Cardiac fibroblast (primary cell): Measurements from ENCODE around the gene ARRDC1.

ENCODE experiments used
- DNase-seq, 2 donors: peaks; one replicate each; pipeline versions ENCODE4 v3.0.0 to v3.0.0-alpha.2; 2010; ENCODE audit warnings: low read depth in 2 of 2
- H3K4me3 ChIP-seq, 2 donors: replicated peaks in 1 of 2; 1 replicate in 1 of 2; 2 replicates in 1 of 2; pipeline ENCODE4 v1.5.1; 2011; ENCODE audit warnings: low read depth in 2 of 2, low read length in 2 of 2, mild to moderate bottlenecking in 2 of 2, moderate library complexity in 1 of 2
- TF ChIP-seq, protein P1 (sequence below): IDR thresholded peaks from one replicate; pipeline ENCODE4 v1.5.1; 2011; ENCODE audit warnings: low read depth, mild to moderate bottlenecking, low read length, inconsistent platforms

The ARRDC1 gene

DNA sequence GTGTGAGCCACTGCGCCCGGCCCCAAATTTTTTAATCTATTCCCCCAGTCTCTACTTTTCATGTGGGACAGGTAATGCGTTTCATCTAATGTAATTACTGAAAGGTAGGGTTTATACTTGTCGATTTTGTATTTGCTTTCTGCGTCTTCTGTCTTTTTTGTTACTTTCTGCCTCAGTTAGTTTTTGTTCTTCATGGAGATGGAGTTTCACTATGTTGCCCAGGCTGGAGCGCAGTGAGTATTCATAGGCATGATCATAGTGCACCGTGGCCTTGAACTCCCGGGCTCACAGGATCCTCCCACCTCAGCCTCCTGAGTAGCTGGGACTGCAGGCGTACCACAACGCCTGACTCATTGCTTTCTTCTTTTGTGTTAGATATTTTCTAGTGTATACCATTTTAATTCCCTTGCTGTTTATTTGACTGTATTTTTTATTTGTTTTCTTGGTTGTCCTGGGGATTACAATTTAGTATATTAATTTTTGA, 36.7 kb downstream of the ARRDC1 start:
- TF ChIP-seq, protein P1, sequence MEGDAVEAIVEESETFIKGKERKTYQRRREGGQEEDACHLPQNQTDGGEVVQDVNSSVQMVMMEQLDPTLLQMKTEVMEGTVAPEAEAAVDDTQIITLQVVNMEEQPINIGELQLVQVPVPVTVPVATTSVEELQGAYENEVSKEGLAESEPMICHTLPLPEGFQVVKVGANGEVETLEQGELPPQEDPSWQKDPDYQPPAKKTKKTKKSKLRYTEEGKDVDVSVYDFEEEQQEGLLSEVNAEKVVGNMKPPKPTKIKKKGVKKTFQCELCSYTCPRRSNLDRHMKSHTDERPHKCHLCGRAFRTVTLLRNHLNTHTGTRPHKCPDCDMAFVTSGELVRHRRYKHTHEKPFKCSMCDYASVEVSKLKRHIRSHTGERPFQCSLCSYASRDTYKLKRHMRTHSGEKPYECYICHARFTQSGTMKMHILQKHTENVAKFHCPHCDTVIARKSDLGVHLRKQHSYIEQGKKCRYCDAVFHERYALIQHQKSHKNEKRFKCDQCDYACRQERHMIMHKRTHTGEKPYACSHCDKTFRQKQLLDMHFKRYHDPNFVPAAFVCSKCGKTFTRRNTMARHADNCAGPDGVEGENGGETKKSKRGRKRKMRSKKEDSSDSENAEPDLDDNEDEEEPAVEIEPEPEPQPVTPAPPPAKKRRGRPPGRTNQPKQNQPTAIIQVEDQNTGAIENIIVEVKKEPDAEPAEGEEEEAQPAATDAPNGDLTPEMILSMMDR, result no peak
- H3K4me3 ChIP-seq, result no peak overlapping the region
- no peak for DNase-seq

- DNase-seq, result no peak
- TF ChIP-seq, protein P1, result no peak
- no peak overlapping the region for H3K4me3 ChIP-seq
Observed at GRCh38 chr9:137642892-137643291, 37.4 kb downstream of the ARRDC1 start.

DNA sequence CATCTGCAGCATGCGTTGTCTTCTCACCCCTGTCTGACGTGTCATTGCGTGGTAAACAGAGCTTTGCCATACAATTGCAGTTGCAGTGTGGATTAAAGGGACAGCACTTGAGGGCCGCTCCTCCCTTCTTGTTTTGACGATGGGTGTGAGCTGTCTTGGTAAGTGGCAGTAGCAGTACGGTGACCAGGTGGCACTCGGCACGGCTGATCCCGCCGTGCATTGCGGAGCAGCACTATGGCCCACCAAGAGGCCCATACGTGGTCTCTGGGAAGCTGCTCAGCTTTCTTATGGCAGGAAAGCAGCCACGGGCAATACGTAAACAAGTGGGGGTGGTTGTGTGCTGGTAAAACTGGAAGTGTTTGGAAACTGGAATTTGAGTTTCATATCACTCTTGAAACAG, 38.4 kb downstream of the ARRDC1 start:
- DNase-seq, result no peak
- TF ChIP-seq, protein P1, result no peak
- no peak overlapping the region for H3K4me3 ChIP-seq

DNA sequence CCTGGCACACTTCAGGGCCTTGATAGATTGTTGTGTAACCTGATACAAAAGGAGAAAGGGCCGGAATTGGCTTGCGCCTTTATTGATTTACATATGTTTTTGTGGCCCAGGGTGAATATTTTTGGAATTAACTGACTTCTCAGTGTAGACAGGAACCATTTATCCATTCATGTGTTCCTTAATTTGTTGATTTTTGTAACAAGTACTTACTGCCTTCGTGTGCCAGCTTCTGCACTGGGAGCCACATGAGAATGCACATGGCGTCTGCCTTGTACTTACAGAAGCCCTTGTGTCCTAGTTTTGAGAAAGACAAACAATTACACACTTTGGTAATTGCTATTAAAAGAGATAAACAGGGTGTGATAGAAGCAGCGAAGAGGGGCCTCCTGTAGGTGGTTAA, 39.7 kb downstream of the ARRDC1 start:
- TF ChIP-seq, protein P1, result no peak
- no peak for DNase-seq
- no peak overlapping the region for H3K4me3 ChIP-seq

DNA sequence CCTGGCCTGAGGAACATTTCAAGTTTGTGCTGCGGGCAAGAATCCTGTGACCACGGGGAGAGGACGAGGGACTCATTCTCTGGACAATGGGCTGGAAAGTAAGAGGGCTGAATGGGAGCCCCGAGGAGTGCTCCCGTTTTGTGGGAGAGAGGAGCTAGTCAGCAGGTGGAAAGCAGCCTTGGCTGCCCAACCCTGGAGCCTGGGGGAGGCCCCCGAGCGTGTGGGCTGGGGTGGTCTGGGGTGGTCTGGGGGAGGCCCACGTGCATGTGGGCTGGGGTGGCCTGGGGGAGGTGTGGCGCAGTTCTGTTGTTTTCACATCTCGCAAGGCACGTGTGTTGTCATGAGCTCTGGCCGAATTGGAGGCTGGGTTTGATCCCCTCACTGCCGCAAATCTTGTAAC, 40.9 kb downstream of the ARRDC1 start:
- no peak for DNase-seq
- H3K4me3 ChIP-seq, result no peak overlapping the region
- TF ChIP-seq, protein P1, result no peak

DNA sequence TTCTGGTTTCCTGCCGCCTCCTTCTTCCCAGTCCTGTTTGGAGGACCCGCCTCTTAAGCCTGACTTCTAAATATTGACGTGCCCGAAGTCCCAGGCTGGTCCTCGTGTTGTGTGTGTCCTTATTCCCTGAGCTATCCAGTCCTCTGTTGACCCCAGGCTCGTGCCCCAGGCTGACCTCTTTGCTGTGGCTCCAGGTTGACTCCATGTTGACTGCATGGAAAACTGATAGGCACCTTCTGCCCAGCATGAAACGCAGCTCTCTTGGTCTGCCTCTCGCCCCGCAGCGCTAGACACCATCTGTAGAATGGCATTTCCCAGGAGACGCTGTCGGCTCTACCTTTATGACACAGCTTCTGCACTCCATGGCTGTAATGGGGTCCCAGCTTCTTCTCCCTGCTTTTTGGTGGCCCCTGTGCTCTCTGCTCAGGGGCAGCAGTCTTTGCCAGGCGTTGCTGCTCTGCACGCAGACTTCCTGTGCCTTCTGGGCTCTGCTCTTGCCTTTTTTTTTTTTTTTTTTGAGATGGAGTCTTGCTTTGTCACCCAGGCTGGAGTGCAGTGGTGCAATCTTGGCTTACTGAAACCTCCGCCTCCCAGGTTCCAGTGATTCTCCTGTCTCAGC, 41.7 kb downstream of the ARRDC1 start:
- TF ChIP-seq, protein P1, result no peak
- no peak overlapping the region for H3K4me3 ChIP-seq
- DNase-seq, result no peak

DNA sequence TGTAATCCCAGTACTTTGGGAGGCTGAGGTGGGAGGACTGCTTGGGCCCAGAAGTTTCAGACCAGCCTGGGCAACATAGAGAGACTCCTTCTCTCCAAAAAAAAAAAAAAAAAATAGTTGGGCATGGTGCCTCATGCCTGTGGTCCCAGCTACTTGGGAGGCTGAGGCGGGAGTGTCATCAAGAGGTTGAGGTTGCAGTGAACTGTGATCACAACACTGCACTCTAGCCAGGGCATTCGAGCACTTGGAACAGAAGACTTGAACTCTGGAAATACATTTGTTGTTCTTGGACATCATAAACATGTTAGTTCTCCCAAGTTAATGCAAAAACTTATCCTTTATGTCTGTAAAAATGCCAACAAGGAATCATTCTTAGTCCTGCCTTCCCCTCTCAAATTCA, 42.9 kb downstream of the ARRDC1 start:
- TF ChIP-seq, protein P1, result no peak
- H3K4me3 ChIP-seq, result no peak overlapping the region
- peak; percentile 20 to 59 for DNase-seq
